NK-92 treated with Interleukin-12 subunit alpha and Interleukin-12 subunit beta, amount 100 ng/mL, for 24 hours (cell line): Measurements from ENCODE around the gene PCDHGC3.

ENCODE experiments used
- DNase-seq: peaks from one replicate; lab custom pipeline; 2025; lab: John Stamatoyannopoulos, UW

Gene PCDHGC3

DNA sequence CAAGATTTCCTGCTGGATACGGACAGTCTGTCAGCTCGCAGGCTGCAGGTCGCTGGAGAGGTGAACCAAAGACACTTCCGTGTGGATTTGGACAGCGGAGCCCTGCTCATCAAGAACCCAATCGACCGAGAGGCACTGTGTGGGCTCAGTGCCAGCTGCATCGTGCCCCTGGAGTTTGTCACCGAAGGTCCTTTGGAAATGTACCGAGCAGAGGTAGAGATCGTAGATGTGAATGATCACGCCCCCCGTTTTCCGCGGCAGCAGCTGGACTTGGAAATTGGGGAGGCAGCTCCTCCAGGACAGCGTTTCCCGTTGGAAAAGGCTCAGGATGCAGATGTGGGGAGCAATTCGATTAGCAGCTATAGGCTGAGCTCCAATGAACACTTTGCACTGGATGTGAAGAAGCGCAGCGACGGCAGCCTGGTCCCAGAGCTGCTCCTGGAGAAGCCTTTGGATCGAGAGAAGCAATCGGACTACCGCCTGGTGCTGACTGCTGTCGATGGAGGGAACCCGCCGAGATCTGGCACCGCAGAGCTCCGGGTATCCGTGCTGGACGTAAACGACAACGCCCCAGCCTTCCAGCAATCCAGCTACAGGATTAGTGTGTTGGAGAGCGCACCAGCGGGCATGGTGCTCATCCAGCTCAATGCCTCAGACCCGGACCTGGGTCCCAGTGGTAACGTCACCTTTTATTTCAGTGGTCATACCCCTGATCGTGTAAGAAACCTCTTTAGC, 9.7 kb downstream of the PCDHGC3 start:
- no peak for DNase-seq

DNA sequence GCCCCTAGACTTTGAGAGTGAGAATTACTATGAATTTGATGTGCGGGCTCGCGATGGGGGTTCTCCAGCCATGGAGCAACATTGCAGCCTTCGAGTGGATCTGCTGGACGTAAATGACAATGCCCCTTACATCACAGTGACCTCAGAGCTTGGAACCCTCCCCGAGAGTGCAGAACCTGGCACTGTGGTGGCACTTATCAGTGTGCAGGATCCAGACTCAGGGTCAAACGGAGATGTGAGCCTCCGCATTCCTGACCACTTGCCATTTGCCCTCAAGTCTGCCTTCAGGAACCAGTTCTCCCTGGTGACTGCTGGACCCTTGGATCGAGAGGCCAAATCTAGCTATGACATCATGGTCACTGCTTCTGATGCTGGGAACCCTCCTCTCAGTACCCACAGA, 10.3 kb downstream of the PCDHGC3 start:
- no peak for DNase-seq

DNA sequence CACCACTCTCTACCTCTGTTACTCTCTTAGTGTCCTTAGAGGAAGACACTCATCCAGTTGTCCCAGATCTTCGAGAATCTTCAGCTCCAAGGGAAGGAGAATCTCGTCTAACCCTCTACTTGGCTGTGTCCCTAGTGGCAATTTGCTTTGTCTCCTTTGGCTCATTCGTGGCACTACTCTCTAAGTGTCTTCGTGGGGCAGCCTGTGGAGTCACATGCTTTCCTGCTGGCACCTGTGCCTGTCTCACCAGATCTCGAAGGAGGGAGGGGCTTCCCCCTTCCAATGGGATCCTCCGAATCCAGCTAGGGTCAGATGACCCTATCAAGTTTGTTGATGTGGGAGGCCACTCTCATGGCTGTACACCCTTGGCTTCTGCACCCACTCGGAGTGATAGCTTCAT, 11.4 kb downstream of the PCDHGC3 start:
- no peak for DNase-seq

DNA sequence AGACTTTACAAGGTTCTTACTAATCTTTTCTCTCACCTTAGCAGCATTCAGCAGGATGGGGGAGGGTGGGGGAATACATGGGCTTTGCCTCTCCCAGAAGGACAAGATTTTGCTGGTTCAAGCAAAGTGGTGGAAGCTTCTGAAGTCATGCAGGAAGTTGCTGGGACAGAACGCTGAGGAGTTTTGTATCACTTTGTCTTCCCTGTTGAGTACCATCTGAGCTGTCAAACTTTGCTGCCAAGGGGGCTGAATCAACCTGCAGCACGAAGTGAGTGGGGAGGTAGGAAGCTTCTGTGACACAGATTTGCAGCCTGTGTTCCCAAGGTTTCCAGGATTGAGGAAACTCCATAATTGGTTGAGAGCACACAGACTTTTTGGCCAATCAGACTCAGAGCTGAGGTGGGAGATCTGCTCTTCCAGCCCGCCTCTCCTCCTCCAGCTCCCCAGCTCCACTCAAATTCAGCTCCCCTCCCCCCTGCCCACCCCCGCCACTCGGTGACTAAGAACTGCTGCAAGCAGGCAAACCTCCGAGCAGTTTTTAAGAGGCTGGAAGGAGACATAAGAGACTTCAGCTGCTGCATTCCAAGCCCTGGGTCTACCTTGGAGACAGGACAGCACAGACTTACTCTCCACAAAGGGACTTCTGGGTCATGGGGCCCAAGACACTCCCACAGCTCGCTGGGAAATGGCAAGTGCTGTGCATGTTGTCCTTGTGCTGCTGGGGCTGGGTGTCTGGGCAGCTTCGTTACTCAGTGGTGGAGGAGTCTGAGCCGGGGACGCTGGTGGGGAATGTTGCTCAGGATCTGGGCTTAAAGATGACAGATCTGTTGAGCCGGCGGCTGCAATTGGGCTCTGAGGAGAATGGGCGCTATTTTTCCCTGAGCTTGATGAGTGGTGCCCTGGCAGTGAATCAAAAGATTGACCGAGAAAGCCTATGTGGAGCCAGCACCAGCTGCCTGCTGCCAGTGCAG, 13.1 kb downstream of the PCDHGC3 start, which contains the start of gene PCDHGC5:
TSS of gene PCDHGC5 (plus strand) at position 491 of the 971 bp plus-strand sequence. CDS start at position 651, 160 bp downstream.
- DNase-seq, result no peak

DNA sequence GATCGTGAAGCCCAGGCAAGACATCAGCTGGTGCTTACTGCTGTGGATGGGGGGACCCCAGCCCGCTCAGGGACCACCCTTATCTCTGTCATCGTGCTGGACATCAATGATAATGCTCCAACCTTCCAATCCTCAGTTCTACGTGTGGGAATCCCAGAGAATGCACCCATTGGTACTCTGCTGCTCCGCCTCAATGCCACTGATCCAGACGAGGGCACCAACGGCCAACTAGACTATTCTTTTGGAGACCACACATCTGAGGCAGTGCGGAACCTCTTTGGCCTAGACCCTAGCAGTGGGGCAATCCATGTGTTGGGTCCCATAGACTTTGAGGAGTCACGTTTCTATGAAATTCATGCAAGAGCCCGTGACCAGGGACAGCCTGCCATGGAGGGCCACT, 14.1 kb downstream of the PCDHGC3 start:
- no peak for DNase-seq

DNA sequence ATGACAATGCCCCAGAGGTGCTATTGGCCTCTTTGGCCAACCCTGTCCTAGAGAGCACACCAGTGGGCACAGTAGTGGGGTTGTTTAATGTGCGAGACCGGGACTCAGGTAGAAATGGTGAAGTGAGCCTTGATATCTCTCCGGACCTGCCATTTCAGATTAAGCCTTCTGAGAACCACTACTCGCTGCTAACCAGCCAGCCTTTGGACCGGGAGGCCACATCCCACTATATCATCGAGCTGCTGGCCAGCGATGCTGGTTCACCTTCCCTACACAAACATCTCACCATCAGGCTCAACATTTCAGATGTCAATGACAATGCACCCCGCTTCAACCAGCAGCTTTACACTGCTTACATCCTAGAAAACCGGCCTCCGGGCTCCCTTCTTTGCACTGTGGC, 14.5 kb downstream of the PCDHGC3 start:
- no peak for DNase-seq

DNA sequence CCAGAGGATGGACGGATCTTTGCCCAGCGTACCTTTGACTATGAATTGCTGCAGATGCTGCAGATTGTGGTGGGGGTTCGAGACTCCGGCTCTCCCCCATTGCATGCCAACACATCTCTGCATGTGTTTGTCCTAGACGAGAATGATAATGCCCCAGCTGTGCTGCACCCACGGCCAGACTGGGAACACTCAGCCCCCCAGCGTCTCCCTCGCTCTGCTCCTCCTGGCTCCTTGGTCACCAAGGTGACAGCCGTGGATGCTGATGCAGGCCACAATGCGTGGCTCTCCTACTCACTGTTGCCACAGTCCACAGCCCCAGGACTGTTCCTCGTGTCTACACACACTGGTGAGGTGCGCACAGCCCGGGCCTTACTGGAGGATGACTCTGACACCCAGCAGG, 15.0 kb downstream of the PCDHGC3 start:
- DNase-seq, result no peak

DNA sequence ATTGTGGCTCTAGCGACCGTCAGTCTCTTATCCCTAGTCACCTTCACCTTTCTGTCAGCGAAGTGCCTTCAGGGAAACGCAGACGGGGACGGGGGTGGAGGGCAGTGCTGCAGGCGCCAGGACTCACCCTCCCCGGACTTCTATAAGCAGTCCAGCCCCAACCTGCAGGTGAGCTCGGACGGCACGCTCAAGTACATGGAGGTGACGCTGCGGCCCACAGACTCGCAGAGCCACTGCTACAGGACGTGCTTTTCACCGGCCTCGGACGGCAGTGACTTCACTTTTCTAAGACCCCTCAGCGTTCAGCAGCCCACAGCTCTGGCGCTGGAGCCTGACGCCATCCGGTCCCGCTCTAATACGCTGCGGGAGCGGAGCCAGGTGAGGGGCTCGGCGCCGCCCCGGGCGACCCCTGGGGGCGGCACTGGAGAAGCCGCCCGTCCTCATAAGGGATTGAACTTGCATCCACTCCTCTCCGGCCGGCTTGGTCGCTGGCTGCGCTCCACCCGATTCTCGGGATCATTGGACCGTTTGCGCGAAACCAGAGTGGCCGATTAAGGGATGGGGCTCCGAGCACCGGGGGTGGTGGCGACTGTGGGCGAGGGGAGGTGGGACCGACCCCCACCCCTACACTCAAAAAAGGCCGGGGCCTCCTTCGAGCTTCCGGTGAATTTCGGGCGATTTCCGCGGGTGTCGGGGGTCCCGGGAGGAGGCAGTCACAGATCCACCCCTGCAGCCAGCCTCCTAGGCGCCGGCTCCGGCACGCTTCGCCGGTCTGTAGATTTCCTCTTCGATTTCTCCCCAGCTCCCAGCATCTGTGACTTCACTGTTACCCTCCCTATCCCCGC, 15.8 kb downstream of the PCDHGC3 start:
- DNase-seq, result no peak

DNA sequence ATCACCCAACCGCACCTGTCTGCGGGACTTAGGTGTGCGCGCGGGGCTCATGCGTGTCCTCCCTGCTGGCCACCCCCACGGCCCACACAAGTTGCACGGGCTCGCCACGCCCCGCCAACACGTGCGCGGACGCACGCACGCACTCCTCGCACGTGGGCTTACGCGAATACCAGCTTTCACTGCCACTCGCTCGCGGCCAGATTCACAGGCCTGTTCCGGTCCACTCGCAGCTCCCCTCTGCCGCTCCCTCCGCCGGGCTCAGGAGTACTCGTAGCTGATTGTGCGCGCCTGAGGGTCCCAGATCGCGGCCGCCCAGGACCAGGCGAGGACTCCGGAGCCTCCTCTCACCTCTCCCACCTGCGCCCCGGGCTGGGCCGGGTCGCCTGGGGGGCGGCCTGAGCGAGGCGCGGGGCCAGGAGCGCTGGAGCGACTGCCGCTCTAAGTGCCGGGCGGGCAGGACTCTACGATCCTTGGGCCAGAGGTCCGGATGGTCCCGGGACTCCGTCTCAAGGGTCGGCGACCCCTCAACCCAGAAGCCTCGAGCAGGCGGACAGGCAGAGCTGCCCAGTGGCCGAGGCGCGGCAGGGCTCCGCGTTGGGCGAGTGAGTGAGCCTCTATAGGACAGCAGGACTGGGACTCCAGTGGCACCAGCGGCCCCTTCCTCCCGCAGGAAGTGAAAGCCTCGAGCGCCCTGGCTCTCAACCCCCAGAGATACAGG, 16.6 kb downstream of the PCDHGC3 start:
- no peak for DNase-seq

DNA sequence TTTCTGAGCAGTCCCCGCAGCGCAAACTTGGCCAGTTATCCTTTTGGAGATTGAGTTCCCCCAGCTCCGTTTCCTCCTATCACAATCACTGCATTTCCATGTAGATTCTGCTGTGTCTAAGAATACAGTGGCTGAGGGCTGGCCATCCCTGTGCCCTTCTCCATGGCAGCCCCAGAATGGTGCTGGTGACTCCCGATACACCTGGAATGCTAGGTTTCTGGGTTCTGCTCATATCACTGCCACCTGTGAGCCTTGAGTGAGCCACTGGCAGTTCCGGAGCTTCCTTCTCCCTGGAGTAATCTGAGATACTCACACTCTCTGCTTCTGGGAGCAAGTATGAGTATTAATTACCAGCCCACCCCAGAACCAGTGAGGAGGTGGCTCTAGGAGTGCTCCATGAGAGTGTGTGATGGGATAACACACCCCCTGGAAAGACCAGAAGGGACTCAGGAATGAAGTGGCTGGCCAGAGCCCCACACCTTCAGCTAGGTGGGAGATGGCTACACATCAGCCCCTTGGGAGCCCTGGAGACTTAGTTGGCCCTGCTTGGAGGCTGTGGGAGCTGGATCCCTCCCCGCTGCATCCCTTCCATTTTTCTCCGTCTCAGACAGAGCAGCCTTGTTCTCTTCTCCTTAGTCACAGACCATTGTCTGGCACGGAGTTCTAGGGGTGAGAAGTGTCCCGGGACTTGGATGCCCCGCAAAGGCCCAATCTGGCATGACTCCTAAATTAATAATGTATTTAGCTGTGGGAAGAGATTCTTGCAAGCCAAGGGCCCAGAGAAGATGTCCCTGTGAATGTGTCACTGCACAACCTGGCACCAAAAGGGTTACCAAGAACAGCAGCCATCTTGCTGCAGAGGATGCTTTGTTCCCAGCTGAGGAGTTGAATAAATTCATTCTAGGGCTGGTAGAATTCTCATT, 18.0 kb downstream of the PCDHGC3 start:
- DNase-seq, result no peak

DNA sequence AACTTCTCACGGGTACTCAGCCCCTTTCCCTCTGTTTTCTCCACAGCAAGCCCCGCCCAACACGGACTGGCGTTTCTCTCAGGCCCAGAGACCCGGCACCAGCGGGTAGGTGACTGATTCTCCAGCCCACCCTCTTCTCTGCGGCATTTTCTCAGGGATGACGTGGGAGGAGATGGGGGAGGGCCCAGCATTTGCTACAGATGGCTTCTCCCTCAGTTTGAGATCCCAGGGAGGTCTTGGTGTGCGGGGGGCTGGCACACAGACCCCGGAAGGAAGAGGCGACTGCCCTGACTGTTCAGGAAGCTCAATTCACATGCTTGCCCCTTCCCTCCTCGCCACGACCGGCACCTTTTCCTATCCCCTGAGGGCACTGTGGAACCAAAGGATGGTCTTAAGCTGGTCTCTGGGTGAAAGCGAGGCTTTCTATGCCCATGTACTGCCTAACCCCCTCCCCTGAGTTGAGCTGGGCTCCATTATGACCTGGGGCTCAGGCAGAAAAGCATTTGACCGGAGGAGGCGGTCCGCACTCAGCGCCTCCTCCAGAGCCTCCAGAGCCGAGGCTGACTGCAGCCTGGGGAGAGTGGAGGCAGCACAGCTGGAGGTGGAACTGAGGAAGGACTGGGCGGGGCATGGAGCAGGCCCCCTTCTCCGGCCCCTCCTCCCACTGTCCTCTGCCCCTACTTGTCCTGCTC, 19.1 kb downstream of the PCDHGC3 start:
- DNase-seq, result no peak

DNA sequence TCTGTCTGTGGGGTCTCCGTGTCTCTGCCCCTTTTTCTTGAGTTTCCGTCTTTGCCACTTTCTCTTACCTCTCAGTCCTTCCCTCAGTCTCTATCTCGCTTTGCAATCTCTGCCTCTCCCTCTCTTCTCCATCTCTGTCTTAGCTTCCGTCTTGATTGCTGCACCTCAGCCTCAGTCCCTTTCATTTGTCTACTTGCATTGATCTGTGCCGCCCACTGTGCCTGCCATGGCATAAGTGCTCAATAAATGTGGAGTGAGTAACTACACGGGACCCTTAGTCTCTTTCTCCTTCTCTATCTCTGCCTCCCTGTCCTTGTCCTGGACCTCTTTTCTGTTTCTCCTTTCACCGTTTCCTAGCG, 19.7 kb downstream of the PCDHGC3 start:
- DNase-seq, result no peak

DNA sequence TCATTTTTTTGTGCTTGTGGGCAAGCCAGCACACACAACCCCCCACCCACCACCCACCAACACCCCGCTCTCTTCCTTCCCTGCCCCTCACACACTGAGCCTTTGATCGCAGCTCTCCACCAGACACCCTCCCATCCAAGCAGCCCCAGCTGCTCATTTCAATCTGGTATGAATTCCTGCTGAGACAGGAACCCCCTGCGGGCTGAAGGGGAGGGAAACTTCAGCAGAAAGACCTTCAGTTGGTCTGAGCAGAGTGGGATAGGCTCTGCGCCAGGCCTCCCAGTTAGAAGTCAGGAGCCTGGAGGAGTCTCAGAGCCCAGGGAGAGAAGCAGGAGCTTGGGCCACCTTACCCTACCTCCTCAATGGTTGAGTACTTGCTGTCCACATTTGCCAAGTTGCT, 20.3 kb downstream of the PCDHGC3 start:
- no peak for DNase-seq

DNA sequence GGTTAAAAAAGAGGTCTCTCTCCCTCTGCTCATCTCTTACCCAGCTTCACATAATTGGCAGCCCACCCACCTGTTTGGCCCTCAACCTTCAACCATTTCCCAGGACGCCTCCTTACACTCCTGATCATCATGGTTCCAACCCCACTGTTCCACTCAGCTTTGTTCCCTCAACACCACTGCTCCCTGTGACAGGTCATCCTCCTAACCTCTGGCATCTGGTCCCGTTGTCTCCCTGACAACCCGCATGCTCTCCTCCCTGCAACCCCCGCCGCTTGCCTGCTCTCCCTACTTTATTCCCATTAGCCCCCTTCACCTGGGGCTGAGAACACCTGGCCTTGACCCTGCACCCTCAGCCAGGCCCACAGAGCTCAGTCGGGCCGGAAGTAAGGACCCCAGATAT, 26.0 kb downstream of the PCDHGC3 start:
- no peak for DNase-seq

DNA sequence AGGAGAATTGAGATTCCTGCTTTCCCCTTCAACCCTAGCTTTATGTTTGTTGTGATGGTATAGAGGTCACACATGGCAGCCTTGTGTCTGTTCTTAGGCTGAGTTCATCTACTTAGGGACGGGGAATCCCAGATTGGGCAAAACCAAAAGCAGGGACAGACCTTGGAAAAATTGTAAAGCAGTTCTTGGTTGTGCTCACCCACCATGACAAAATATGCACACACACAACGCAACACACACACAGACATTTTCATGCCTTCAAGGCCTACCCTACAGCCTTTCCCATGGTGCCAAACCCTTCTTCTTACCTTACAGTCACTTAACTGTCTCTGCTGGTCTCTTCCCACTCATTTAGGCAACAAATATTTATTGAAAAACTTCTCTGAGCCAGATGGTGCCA, 27.9 kb downstream of the PCDHGC3 start:
- no peak for DNase-seq

DNA sequence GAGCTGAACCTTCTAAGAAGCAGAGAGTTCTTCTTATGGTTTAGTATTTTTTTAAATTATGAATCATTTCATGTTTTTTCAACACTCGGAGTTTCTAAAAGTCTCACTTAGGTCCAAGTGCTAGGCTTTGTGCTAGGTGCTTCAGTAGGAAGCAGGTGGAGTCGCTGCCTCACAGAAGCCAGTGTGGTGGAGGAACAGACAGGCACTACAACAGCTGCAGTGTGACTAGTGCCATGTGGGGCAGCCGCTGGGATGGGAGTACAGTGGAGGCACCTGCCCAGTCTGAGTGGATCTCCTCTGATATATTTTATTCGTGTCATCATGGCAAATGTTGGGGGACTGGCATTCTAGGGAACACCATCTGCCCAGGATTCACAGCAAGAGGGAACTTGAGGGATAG, 28.4 kb downstream of the PCDHGC3 start:
- DNase-seq, result no peak

DNA sequence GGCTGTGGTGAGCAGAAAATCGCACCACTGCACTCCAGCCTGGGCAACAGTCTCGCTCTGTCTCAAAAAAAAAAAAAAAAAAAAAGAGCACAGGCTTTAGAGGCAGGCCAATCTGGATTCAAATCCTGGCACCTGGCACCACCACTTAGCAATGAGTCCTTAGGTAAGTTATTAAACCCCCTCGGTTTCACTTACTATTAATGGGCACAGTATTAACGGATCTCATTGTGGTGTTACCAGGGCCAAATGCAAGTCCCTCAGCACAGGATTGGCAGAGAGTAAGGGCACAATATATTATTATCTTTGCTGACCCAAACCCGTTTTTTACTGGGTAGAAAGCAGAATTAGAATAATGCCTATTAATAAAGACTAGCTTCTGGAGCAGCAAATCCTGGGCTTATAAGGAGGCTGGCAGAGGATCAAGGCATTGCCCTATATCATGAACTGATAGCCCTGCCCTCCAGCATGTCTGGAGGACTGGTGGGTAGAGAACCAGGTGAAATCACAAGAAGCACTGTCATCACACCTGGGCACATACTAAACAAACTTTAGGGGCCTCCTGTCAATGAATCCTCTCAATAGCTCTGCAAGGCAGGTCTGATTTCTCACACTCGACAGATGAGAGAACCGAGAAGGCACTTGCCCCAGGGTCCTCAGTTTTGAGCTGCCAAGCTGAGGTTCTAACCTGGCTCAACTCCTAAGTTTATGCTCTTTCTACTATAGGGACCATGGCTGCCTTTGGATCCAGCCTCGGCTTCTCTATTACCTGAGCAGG, 30.8 kb downstream of the PCDHGC3 start:
- DNase-seq, result no peak

DNA sequence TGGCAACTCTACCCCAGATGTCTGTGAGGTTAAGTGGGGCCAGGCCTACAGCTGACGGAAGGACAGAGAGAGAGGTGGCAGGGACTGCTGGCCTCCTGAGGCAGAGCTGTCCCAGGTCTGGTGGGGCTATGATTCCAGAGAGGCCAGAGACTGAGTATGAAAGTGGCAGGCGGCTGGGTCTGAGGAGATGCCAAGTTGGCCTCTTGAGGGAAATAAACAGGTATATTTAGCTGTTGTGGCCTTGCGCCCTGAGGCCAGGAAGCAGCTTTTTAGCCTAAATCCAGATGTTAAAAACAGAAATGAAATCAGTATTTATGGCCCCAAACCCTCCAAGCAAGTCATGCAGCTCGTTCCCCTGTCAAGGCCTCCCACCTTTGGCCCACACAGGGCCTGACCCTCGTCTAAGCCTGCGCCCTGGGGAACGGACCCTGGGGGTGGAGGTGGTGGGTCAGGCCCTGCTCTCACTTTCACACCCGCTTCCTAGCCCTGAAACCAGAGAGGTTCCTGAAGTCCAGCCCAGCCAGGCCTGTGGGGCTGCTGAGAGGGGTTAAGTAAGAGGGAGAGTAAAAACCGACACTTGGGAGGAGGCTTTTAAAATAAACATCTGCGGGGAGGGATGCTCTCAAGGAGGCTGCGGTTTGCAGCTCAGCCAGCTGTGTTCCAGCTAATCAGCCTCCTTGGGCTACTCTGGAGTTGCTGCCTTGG, 31.8 kb downstream of the PCDHGC3 start:
- no peak for DNase-seq

DNA sequence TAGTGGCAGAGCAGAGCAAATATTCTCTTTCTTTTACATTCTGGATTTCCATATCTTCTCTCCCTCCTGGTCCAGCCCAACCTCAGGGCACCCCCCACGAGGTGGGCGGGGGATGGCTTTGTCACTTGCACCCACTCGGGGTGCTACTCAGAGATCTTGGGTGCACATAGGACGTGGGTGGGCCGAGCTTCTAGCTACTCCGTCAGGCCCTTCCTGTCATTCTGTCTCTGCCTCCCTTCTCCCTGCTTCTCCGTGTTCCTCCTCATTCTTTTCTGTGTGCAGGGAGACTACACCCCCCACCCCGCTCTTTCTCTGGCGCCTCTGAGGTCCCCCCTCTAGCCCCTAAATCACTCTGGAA, 32.7 kb downstream of the PCDHGC3 start:
- DNase-seq, result no peak
